AG08395 (cell line): Measurements from ENCODE around the gene ZNF699.
"Not testable (repeated sequence)": the region's sequence is repeated elsewhere in the genome, so short reads cannot be mapped to it uniquely, and the experiment has no call there.

Experiments used
- DNase-seq: peaks from one replicate; pipeline ENCODE4 v3.0.0; 2012; ENCODE audit warnings: mixed read lengths, low spot score

The ZNF699 gene

DNA sequence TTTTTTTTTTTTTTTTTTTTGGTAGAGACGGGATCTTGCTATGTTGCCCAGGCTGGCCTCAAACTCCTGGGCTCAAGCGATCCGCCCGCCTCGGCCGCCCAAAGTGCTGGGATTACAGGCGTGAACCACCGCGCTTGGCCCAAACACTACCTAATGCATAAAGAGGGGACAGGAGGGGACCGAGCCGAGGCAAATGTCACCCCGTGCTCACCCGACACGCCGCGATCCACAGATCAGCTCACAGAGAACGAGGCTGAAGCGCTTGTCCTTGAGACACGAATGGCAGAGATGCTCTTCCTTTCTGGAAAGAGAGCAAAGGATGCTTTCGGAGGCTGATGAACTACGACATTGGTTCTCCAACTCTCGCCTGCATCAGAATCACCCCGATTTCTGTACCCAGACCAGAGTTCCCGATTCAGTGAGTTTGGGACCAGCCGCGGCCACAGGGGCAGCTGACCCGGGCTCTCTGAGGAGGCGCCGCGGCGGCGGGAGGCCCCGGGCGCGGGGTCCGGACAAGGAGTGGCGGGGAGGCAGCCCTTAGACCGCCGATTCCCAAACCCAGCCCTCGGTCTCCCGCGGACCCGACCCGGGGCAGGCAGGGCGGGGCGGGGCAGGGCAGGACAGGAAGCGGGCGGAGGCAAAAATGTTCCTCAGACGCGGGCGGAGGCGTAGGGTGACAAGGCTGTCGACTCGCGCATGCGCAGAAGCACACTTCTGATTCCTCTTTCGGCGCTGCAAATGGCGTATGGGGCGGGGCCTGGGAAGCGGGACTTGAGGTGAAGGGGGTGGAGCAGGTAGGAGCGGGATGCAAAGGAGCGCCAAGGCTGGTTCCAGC, at the start of gene ZNF699:
ZNF699 (minus strand) TSS at position 700 of the 835 bp plus-strand sequence. CDS start 4,719 bp downstream, outside the sequence.
- DNase-seq: peak; percentile 98

DNA sequence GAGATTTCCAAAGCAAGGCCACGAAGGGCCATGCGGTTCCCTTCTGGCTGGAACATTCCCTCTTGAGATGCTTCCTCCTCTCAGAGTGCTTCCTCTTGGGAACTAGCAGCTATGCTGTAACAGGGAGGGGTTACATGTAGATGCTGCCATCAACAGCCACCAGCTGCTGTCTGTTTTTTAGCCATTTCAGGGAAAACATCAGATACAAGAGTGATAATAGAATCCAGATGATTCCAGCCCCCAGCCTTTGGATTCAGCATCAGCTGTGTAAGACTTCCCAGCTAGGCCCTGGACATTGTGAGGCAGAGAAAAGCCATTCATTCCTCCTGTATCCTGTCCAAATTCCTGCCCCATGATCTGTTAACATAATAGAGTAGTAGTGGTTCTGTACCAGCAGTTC, 45.0 kb upstream of the ZNF699 start:
- DNase-seq: no peak

DNA sequence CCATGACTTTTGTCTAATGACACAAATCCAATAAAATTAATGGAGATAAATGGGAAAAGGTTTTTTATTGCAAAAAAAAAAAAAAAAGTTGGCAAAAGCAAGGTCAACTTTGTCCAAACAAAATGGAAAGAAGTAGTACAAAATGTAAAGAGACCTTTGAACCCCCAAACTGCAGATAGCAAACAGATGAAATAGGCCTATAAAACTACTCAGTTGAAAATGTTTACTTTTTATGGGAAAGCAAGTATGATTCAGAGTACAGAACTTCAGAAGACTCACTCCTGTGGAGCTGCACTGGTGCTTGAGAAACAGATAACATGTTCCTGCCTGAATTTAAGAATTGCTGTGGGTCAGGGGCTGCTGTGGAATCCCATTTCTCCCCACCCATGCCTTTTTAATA, 43.4 kb upstream of the ZNF699 start:
- DNase-seq: no peak

DNA sequence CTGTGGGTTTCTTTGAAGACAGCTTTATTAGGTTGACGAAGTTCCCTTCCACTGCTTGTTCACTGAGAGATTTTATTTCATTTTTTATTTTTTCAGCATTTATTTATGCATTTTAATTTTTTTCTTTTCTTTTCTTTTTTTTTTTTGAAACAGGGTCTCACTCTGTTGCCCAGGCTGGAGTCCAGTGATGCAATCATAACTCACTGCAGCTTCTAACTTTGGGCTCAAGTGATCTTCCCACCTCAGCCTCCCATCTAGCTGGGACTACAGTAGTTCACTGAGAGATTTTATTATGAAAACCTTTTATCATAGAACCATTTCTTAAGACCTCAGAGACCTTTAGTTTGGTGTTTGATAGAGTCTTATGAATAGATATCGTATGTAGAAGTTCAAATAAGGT, 42.9 kb upstream of the ZNF699 start:
- no peak for DNase-seq

DNA sequence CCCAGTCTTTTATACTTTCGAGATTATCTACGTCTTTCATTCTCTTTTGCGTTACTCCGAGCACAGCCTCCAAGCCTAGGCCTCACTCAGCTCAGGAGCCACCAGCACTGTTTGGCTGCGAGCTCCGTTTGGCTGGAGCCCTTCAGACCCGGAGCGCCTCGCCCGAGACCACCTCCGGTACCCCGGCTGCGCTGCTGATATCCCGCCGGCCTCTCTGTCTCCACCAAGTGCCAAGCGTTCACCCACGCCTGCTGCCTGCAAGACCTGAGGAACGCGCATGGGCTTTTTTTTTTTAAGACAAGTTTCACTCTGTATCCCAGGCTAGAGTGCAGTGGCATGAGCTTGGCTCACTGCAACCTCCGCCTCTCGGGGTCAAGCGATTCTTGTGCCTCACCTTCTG, 39.0 kb upstream of the ZNF699 start:
- DNase-seq: no peak

DNA sequence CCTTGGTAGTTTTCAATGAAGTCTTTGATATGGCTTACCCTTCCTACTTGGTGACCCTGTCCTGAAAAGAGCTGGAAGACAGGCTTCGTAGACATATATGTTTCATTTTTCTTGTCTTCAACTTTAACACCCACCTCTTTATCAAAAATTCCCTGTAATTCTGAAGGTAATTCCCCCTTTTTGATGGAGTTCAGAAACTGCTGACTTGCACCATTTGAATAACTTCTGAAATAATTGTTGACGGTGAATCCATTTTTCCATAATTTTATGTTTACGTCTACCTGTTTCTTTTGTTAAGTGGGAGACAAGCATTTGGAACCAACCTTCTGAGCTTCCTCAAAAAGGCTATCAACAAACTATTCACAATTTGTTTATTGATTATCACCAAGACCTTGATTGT, 38.6 kb upstream of the ZNF699 start:
- DNase-seq: no peak

DNA sequence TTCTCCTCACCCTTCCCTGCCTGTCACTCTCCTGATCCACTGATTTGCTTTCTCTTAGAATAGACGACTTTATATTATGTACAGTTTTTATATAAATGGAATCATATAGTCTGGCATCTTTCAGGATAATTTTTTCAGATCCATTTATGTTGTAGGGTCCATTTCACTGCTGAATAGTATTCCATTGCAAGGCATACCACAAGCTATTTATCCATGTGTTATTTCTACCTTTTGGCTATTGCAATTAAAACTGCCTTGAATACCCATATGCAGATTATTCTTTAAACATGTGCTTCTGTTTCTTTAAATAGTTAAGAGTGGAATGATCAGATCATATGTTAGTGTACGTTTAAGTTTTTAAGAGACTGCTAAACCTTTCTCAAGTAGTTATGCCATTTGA, 35.4 kb upstream of the ZNF699 start:
- no peak for DNase-seq

DNA sequence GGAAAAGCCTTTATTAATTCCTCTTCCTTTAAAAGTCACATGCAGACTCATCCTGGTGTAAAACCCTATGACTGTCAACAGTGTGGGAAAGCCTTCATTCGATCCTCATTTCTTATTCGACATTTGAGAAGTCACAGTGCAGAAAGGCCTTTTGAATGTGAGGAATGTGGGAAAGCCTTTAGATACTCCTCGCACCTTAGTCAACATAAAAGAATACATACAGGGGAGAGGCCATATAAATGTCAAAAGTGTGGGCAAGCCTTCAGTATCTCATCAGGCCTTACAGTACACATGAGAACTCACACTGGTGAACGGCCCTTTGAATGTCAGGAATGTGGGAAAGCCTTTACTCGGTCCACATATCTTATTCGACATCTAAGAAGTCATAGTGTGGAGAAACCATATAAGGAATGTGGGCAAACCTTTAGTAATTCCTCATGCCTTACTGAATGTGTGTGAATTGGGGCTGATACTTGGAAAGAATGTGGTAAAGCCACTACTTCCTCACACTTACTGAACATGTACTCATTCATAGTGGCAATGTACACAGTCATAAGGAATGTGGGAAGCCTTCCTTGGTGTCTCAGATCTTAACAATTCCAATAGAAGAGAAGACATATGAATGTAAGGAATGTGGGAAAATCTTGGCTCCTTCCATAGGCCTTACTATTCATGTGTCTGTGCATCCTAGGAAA, 33.1 kb upstream of the ZNF699 start:
- no peak for DNase-seq

DNA sequence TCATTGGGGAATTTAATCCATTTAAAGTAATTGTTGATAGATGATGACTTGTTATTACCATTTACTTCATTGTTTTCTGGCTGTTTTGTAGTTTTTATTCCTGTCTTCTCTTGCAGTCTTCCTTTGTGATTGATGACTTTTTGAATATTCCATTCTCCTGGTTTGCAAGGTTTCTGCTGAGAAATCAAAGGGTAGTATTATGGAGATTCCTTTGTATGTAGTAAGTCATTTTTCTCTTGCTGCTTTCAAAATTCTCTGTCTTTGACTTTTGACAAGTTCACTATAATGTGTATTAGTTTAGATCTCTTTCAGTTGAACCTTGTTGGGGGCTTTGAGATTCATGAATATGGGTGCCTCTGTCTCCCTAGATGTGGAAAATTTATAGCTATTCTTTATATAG, 20.4 kb upstream of the ZNF699 start:
- no peak for DNase-seq

DNA sequence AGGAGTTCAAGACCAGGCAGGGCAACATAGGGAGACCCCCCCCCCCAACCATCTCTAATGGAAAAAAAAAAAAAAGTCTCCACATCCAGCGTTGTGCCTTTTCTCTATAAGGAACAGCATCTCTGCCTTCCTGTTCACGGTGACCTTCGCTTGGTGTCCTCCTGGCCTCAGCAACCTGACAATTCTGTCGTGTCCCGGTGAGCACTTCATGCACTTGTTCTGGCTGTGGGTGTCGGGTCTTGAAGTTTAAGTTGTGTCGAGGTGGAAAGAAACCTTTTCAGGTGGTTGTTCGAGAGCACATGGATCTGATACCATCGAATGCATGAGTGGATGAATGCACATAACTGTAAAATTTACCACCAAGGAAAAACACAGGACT, 14.9 kb upstream of the ZNF699 start:
- no peak for DNase-seq

DNA sequence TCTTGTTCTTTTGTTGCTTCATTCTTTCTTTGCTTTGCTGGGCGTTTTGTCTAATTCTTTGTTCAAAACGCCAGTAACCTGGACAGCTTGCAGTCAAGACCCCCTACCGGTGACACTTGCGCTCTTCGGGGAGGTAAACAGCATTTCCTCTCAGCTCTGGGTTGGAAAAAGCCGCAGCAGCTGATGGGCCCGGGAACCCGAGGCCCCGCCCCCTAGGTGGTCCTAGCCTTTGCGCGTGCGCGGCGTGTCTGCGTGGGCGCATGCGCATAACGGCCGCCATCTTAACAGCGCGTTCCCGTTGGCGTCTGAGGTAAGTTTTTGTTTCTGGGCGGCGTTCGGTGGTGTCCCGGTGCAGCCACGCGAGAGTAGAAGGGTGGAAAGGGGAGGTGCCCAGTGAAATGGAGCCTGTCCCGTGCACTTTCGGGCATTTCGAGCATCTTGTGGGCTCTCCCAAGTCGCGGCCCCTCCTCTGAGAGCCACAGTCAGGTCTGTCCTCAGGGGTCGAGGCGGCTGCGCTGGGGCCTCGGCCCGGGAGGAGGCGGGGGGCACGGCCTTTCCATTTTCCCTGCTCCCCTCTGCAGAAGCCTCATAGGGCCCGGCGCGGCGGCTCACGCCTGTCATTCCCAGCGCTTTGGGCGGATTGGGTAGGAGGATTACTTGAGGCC, 14.4 kb upstream of the ZNF699 start, which contains the start of gene ZNF559:
ZNF559 (plus strand) TSS at position 261 of the 665 bp plus-strand sequence. CDS start 14,371 bp downstream, outside the sequence.
- peak; percentile 99 for DNase-seq

DNA sequence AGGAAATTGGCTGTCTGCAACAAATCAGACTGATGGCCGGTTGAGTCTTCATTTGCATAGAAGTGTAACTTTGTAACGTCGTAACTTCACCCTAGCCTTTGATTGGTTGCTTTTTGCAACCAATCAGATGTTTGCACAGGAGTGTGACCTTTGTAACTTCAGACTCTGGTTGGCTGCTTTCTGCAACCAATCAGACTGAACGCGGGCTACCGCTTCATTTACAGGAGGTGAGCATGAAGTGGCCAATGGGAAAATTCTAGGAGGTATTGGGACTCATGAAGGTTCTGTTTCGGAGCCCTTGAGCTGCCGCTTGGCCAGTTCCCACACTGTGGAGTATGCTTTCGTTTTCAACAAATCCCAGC, 13.9 kb upstream of the ZNF699 start:
- peak; percentile 39 for DNase-seq

DNA sequence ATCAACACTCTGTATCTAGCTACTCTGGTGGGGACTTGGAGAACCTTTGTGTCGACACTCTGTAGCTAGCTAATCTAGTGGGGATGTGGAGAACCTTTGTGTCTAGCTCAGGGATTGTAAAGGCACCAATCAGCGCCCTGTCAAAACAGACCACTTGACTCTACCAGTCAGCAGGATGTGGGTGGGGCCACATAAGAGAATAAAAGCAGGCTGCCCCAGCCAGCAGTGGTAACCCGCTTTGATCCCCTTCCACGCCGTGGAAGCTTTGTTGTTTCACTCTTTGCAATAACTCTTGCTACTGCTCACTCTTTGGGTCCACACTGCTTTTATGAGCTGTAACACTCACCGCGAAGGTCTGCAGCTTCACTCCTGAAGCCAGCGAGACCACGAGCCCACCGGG, 12.6 kb upstream of the ZNF699 start:
- not testable (repeated sequence) for DNase-seq

DNA sequence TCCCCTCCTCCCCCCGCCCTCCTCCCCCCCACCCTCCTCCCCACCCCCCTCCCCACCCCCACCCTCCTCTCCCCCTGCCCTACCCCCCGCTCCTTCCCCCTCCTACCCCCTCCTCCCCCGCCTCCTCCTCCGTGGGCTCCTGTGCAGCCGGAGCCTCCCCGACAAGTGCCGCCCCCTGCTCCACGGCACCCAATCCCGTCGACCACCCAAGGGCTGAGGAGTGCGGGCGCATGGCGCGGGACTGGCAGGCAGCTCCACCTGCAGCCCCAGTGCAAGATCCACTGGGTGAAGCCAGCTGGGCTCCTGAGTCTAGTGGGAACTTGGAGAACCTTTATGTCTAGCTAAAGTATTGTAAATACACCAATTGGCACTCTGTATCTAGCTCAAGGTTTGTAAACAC, 12.1 kb upstream of the ZNF699 start:
- DNase-seq: not testable (repeated sequence)

DNA sequence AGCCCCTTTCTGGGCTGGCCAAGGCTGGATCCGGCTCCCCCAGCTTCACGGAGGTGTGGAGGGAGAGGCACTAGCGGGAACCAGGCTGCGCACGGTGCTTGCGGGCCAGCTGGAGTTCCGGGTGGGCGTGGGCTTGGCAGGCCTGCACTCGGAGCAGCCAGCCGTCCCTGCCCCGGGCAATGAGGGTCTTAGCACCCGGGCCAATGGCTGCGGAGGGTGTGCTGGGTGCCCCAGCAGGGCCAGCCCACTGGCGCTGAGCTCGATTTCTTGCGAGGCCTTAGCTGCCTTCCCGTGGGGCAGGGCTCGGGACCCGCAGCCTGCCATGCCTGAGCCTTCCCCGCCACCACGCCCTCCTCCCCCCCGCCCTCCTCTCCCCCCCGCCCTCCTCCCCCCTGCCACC, 11.7 kb upstream of the ZNF699 start:
- DNase-seq: no peak

DNA sequence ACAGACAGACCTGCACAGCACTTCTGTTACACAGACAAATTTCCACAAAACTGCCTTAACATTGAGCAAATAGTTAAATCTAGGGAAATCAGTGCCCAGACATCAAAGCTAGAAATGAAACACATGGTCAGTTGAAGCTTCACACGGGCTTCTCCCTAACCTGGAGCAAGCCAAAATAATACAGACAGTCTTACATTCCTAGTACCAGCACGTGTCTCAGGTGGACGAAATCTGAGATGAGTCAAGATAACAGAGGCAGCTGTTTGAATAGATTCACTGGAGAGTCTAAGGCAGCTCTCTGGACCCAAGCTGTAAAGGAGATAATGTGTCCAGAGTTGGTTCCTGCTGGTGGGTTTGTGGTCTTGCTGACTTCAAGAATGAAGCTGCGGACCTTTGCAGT, 4.1 kb upstream of the ZNF699 start:
- DNase-seq: no peak

DNA sequence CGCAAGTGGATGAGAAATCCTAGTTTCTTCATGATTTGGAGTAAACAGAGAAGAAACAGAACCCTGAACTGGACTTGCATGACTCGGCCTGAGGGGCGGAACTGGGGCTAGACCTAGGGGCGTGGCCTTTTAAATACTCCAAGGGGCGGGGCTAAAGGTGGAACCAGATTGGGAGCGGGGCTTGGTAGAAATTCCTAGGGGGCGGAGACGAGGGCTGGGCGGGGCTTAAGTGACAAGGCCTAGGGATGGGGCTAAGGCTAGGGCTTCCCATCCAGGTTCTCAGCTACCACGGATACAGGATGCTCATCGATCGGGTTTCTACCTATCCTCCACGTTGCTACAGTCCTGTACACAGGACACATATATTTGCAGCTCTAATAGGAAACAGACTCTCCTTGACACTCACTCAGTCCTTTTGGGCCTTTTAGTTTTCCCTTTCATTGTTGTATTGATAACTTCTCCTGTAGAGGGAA, 372 bp upstream of the ZNF699 start:
- DNase-seq: peak; percentile 86

DNA sequence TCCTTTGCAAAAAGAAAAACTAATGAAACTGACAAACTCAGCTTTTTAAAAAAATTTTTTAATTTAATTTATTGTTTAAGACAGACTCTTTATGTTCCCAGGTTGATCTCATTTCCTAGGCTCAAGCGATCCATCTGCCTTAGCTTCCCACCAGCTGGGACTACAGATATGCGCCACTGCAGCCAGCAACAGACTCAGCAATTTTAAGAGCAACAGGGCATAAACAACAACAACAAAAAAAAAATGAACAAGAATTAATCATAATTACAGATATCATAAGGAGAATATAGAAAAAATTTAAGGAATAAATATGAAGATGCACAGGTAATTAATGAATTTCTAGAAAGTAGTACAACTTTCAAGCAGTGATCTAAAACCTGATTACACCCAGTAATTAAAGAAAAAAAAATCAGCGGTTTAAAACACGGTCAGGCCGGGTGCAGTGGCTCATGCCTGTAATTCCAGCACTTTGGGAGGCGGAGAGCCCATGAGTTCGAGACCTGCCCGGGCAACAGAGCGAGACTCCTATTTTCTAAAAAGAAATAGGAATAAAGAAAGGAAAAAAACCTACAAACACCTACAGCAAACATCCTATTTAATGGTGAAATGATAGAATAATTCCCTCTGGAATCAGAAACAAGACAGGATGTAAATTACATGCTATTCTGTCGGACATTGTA, 1.4 kb downstream of the ZNF699 start:
- no peak for DNase-seq

DNA sequence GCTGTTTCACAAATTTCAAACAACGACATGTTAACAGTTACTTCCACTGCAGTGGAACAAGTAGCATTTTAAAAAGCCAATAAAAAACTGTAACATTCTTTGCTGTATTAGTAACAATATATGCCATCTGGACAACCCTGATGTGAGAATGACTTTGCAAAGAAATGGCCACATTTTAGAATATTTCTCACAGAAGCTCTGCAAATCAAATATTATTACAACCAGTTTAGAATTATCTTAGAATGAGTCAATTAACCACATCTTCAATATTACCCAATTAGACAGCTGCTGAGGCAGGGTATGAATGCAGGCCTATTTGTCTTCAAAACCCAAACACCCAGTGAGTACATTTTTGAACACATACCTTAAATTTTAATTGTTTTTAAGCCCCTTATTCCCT, 3.2 kb downstream of the ZNF699 start:
- DNase-seq: peak; percentile 49

DNA sequence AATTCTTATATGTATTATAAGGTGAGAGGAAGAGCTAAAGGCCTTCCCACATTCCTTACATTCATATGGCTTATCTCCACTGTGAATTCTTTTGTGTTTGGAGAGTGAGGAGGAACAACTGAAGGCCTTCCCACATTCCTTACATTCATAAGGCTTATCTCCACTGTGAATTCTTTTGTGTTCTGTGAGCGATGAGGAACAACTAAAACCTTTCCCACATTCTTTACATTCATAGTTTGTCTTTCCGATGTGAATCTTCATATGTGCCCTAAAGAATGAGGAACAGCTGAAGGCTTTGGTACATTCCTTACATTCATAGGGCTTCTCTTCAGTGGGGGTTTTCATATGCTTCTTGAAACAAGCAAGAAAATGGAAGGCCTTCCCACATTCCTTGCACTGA, 13.3 kb downstream of the ZNF699 start:
- no peak for DNase-seq

DNA sequence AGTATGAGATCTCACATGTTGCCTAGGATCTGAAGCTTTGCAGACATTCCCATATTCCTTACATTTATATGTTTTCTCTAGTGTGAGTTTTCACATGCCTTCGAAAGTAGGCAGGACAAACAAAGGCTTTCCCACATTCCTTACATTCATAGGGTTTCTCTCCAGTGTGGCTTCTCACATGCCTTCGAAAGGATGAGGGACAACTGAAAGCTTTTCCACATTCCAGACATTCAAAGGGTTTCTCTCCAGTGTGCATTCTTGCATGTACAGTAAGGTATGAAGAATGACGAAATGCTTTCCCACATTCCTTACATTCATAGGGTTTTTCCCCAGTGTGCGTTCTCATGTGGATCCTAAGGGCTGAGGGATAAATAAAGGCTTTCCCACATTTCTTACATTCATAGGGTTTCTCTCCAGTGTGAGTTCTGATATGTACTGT, 14.2 kb downstream of the ZNF699 start:
- DNase-seq: no peak

DNA sequence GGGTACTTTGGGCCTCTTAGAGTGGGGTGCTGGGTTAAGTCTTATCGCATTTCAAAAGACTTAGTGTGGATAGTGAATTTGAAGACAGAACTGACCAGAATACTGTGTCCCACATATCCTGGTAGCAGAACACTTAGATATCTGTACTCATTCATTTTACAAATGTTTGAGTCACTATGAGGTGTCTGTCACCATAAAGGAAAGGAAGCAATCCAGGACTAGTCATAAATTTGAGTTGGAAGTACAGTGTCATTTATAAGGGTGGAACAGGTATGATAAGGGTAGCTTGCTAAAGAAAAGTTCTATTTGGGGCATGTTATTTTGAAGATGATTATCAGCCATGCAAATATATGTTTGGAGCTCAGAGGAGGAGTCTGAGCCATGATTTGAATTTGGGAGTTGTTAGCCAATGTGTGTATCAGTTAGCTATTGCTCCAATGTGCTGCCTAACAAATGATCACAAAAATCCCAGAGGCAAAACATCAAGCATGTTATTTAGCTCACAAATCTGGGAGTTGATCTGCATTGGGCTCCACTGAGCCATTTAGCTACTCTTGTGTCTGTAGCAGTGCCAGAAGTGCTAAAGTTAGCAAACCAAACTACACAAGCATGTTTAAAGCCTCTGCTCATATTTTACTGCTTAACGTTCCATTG, 20.3 kb downstream of the ZNF699 start:
- DNase-seq: no peak
